HCT116 (cell line): ENCODE measurements around the gene XYLT2.

Source experiments
- CTCF ChIP-seq, 3 experiments: fragments of 200-600 bp in 1 of 3; sonication (generic) in 1 of 3; IDR thresholded peaks in 2 of 3; conservative IDR thresholded peaks in 1 of 3; 2 replicates each; pipeline ENCODE4 v1.5.1; 2012 to 2017; ENCODE audit warnings: low read depth in 2 of 3, low read length in 2 of 3, antibody characterized with exemption in 1 of 3, borderline replicate concordance in 1 of 3, control low read depth in 1 of 3, mild to moderate bottlenecking in 1 of 3, mixed read lengths in 1 of 3, mixed run types in 1 of 3, moderate library complexity in 1 of 3; ENCODE audit not compliant: insufficient read depth in 1 of 3
- EZH2 ChIP-seq: fragments of 200-600 bp; sonication (generic); IDR thresholded peaks from 2 replicates; pipeline ENCODE4 v1.6.1; 2017; ENCODE audit warnings: antibody characterized with exemption, mixed run types
- MAX ChIP-seq: IDR thresholded peaks from 2 replicates; pipeline ENCODE4 v1.6.1; 2012
- POLR2A ChIP-seq: IDR thresholded peaks from 2 replicates; pipeline ENCODE4 v1.7.0; 2011; ENCODE audit warnings: borderline replicate concordance; ENCODE audit not compliant: insufficient read depth, insufficient read length; ENCODE audit errors: extremely low read depth
- RAD21 ChIP-seq: IDR thresholded peaks from 2 replicates; pipeline ENCODE4 v1.6.1; 2012; ENCODE audit warnings: low read depth, mild to moderate bottlenecking
- TCF7L2 ChIP-seq: IDR thresholded peaks from 2 replicates; pipeline ENCODE4 v1.7.0; 2011; ENCODE audit warnings: borderline replicate concordance, inconsistent platforms; ENCODE audit not compliant: insufficient read depth, insufficient read length; ENCODE audit errors: extremely low read depth
- YY1 ChIP-seq: IDR thresholded peaks from 2 replicates; pipeline ENCODE4 v1.6.1; 2011; ENCODE audit warnings: low read length, low read depth, moderate library complexity, mild to moderate bottlenecking; ENCODE audit not compliant: insufficient replicate concordance; ENCODE audit errors: extremely low read depth
- ZBTB33 ChIP-seq: IDR thresholded peaks from 2 replicates; pipeline ENCODE4 v1.6.1; 2011; ENCODE audit warnings: mild to moderate bottlenecking, low read length, moderate library complexity; ENCODE audit not compliant: insufficient replicate concordance; ENCODE audit errors: extremely low read depth
- TF ChIP-seq, protein P1 (sequence below): IDR thresholded peaks from 2 replicates; pipeline ENCODE4 v1.6.1; 2012; ENCODE audit warnings: low read depth
- TF ChIP-seq, protein P2 (sequence below): IDR thresholded peaks from 2 replicates; pipeline ENCODE4 v1.6.1; 2012

GRCh38 chr17:50349243-50349600 is 3.3 kb downstream of the XYLT2 start:
- no peak for TF ChIP-seq EZH2
- no peak for TF ChIP-seq ZBTB33
- no peak for TF ChIP-seq RAD21
- TF ChIP-seq, protein P1, sequence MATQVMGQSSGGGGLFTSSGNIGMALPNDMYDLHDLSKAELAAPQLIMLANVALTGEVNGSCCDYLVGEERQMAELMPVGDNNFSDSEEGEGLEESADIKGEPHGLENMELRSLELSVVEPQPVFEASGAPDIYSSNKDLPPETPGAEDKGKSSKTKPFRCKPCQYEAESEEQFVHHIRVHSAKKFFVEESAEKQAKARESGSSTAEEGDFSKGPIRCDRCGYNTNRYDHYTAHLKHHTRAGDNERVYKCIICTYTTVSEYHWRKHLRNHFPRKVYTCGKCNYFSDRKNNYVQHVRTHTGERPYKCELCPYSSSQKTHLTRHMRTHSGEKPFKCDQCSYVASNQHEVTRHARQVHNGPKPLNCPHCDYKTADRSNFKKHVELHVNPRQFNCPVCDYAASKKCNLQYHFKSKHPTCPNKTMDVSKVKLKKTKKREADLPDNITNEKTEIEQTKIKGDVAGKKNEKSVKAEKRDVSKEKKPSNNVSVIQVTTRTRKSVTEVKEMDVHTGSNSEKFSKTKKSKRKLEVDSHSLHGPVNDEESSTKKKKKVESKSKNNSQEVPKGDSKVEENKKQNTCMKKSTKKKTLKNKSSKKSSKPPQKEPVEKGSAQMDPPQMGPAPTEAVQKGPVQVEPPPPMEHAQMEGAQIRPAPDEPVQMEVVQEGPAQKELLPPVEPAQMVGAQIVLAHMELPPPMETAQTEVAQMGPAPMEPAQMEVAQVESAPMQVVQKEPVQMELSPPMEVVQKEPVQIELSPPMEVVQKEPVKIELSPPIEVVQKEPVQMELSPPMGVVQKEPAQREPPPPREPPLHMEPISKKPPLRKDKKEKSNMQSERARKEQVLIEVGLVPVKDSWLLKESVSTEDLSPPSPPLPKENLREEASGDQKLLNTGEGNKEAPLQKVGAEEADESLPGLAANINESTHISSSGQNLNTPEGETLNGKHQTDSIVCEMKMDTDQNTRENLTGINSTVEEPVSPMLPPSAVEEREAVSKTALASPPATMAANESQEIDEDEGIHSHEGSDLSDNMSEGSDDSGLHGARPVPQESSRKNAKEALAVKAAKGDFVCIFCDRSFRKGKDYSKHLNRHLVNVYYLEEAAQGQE = no peak
- TF ChIP-seq, protein P2, sequence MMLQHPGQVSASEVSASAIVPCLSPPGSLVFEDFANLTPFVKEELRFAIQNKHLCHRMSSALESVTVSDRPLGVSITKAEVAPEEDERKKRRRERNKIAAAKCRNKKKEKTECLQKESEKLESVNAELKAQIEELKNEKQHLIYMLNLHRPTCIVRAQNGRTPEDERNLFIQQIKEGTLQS = no peak
- TF ChIP-seq CTCF (IDR thresholded peaks at IDR 0.05 in 2 of 3, conservative IDR thresholded peaks at IDR 0.05 in 1 of 3; ENCODE audit: borderline replicate concordance in 1 of 3, insufficient read depth in 1 of 3, low read depth in 2 of 3, low read length in 2 of 3) = no peak
- no peak for TF ChIP-seq MAX
- TF ChIP-seq POLR2A = no peak
- no peak for TF ChIP-seq TCF7L2
- TF ChIP-seq YY1 = no peak
